Activated CD4-positive, alpha-beta T cell treated with anti-CD3 and anti-CD28 coated beads, Interleukin-2, amount 10 ng/mL, durations not matched to agents 24 days and 14 days (primary cell): Measurements from ENCODE around the gene AZIN2. TPM values are rescaled to one million over a fixed set of nuclear protein-coding genes. Genes with fewer than 3 reads are reported as not detected.
"Not testable (repeated sequence)": the region's sequence is repeated elsewhere in the genome, so short reads cannot be mapped to it uniquely, and the experiment has no call there.

Experiments
- DNase-seq: peaks from one replicate; pipeline ENCODE4 v3.0.0; 2022
- H3K27ac Mint-ChIP-seq: one replicate; pipeline ENCODE4 v1.8.0; 2022; ENCODE audit warnings: mild to moderate bottlenecking, mixed read lengths
- H3K27me3 Mint-ChIP-seq: one replicate; pipeline ENCODE4 v1.8.0; 2022; ENCODE audit warnings: mixed read lengths
- H3K36me3 Mint-ChIP-seq: one replicate; pipeline ENCODE4 v1.8.0; 2022; ENCODE audit warnings: low read depth, mild to moderate bottlenecking, mixed read lengths
- H3K4me1 Mint-ChIP-seq: one replicate; pipeline ENCODE4 v1.8.0; 2021; ENCODE audit warnings: mixed read lengths
- H3K4me3 Mint-ChIP-seq: one replicate; pipeline ENCODE4 v1.8.0; 2022; ENCODE audit warnings: mild to moderate bottlenecking, moderate library complexity, mixed read lengths
- H3K9me3 Mint-ChIP-seq: one replicate; pipeline ENCODE4 v1.8.0; 2021; ENCODE audit warnings: mixed read lengths
- intact Hi-C: fragments of 100-400 bp; cut with micrococcal nuclease; formaldehyde crosslinking; loops from one replicate; pipeline ENCODE4 v1.15.1; 2023
- total RNA-seq: library from RNA; stranded (reverse); gene quantifications from 2 replicates; pipeline ENCODE4 v1.2.3, GENCODE V29; 2022

AZIN2 gene
- total RNA-seq = 1.3 and 1.4 TPM in 2 replicates

GRCh38 chr1:33080885-33081553 lies at the start of gene AZIN2:
AZIN2 (plus strand) TSS chr1:33081153; CDS start chr1:33082250, 1,097 bp downstream.
- peaks cover 22% of the 10 kb centered on the region for H3K4me1 Mint-ChIP-seq
- no peaks in the 10 kb centered on the region for H3K9me3 Mint-ChIP-seq
- peaks cover 16% of the 10 kb centered on the region for H3K27me3 Mint-ChIP-seq
- H3K4me3 Mint-ChIP-seq = peak within 1 kb of the TSS; percentile 77
- H3K36me3 Mint-ChIP-seq = no peaks in the 10 kb centered on the region
- peak; percentile 99 for DNase-seq
- peak within 1 kb of the TSS; percentile 10 for H3K27ac Mint-ChIP-seq
- intact Hi-C loops = loop anchor here (2.0 kb wide), 1 partner anchor 46 kb away; no protein-coding TSS in a partner anchor

GRCh38 chr1:33031506-33031905 lies 49.4 kb upstream of the AZIN2 start:
- Mint-ChIP-seq H3K4me1 (peaks cover 64% of the 10 kb centered on the region), H3K9me3 (no peaks in the 10 kb centered on the region), H3K4me3 (no peak overlapping the region), H3K36me3 (peaks cover 70% of the 10 kb centered on the region), H3K27me3 (no peaks in the 10 kb centered on the region), H3K27ac (no peak overlapping the region)
- intact Hi-C loops = no loop called here
- no peak for DNase-seq

- Mint-ChIP-seq H3K27ac (no peak overlapping the region), H3K36me3 (peaks cover 73% of the 10 kb centered on the region), H3K27me3 (no peaks in the 10 kb centered on the region), H3K4me1 (peaks cover 68% of the 10 kb centered on the region), H3K9me3 (peaks cover 4% of the 10 kb centered on the region), H3K4me3 (peak overlapping the region; percentile 29)
- no peak for DNase-seq
- intact Hi-C loops = no loop called here
Measured at GRCh38 chr1:33032126-33032869, 48.7 kb upstream of the AZIN2 start.

GRCh38 chr1:33036051-33036525 lies 44.9 kb upstream of the AZIN2 start:
- Mint-ChIP-seq H3K27me3 (no peaks in the 10 kb centered on the region), H3K4me3 (peak overlapping the region; percentile 90), H3K4me1 (peaks cover 50% of the 10 kb centered on the region), H3K27ac (peak overlapping the region; percentile 94), H3K36me3 (peaks cover 45% of the 10 kb centered on the region), H3K9me3 (peaks cover 8% of the 10 kb centered on the region)
- intact Hi-C loops = loop anchor here (1.0 to 5.0 kb wide), 6 partner anchors 11 to 219 kb away; partner anchors contain the start of genes RNF19B, S100PBP and YARS1
- DNase-seq = peak; percentile 67

GRCh38 chr1:33036526-33037503 lies 44.1 kb upstream of the AZIN2 start, which contains the start of gene AK2:
AK2 (minus strand) TSS chr1:33036883; CDS start chr1:33036828, 55 bp downstream.
- Mint-ChIP-seq H3K27ac (peak within 1 kb of the TSS; percentile 94), H3K4me3 (peak within 1 kb of the TSS; percentile 90), H3K27me3 (no peaks in the 10 kb centered on the region), H3K4me1 (peaks cover 45% of the 10 kb centered on the region), H3K9me3 (peaks cover 8% of the 10 kb centered on the region), H3K36me3 (peaks cover 38% of the 10 kb centered on the region)
- peak; percentile 98 for DNase-seq
- intact Hi-C loops = loop anchor here (1.0 to 5.0 kb wide), 7 partner anchors 12 to 387 kb away; partner anchors contain the start of genes RNF19B, S100PBP, YARS1 and ZBTB8OS

- Mint-ChIP-seq H3K4me3 (no peak overlapping the region), H3K9me3 (peaks cover 8% of the 10 kb centered on the region), H3K4me1 (peaks cover 20% of the 10 kb centered on the region), H3K36me3 (peaks cover 17% of the 10 kb centered on the region), H3K27me3 (peaks cover 4% of the 10 kb centered on the region), H3K27ac (no peak overlapping the region)
- DNase-seq = no peak
- intact Hi-C loops = loop anchor here (5.0 kb wide), 1 partner anchor 223 kb away; the partner anchor contains the start of genes S100PBP and YARS1
Measured at GRCh38 chr1:33039840-33040239, 41.1 kb upstream of the AZIN2 start.

GRCh38 chr1:33041026-33041425 lies 39.9 kb upstream of the AZIN2 start:
- Mint-ChIP-seq H3K9me3 (peaks cover 8% of the 10 kb centered on the region), H3K27me3 (peaks cover 4% of the 10 kb centered on the region), H3K36me3 (peaks cover 11% of the 10 kb centered on the region), H3K4me3 (no peak overlapping the region), H3K4me1 (peaks cover 18% of the 10 kb centered on the region), H3K27ac (no peak overlapping the region)
- DNase-seq = no peak
- intact Hi-C loops = no loop called here

- no peak overlapping the region for H3K4me3 Mint-ChIP-seq
- no peaks in the 10 kb centered on the region for H3K36me3 Mint-ChIP-seq
- peaks cover 4% of the 10 kb centered on the region for H3K9me3 Mint-ChIP-seq
- intact Hi-C loops = no loop called here
- DNase-seq = no peak
- no peak overlapping the region for H3K27ac Mint-ChIP-seq
- H3K27me3 Mint-ChIP-seq = peaks cover 4% of the 10 kb centered on the region
- peaks cover 13% of the 10 kb centered on the region for H3K4me1 Mint-ChIP-seq
Measured at GRCh38 chr1:33042831-33043230, 38.1 kb upstream of the AZIN2 start.

GRCh38 chr1:33043267-33044092 lies 37.5 kb upstream of the AZIN2 start:
- intact Hi-C loops = no loop called here
- H3K27ac Mint-ChIP-seq = no peak overlapping the region
- no peak for DNase-seq
- peaks cover 4% of the 10 kb centered on the region for H3K27me3 Mint-ChIP-seq
- H3K4me1 Mint-ChIP-seq = peaks cover 13% of the 10 kb centered on the region
- H3K9me3 Mint-ChIP-seq = peaks cover 1% of the 10 kb centered on the region
- no peak overlapping the region for H3K4me3 Mint-ChIP-seq
- H3K36me3 Mint-ChIP-seq = no peaks in the 10 kb centered on the region

GRCh38 chr1:33045246-33045645 lies 35.7 kb upstream of the AZIN2 start:
- H3K4me3 Mint-ChIP-seq = no peak overlapping the region
- intact Hi-C loops = no loop called here
- no peak overlapping the region for H3K27ac Mint-ChIP-seq
- H3K4me1 Mint-ChIP-seq = peaks cover 12% of the 10 kb centered on the region
- H3K9me3 Mint-ChIP-seq = no peaks in the 10 kb centered on the region
- DNase-seq = no peak
- no peaks in the 10 kb centered on the region for H3K36me3 Mint-ChIP-seq
- H3K27me3 Mint-ChIP-seq = peaks cover 4% of the 10 kb centered on the region

GRCh38 chr1:33045814-33046213 lies 35.1 kb upstream of the AZIN2 start:
- intact Hi-C loops = no loop called here
- peaks cover 5% of the 10 kb centered on the region for H3K27me3 Mint-ChIP-seq
- peak; percentile 59 for DNase-seq
- H3K27ac Mint-ChIP-seq = peak overlapping the region; percentile 35
- no peak overlapping the region for H3K4me3 Mint-ChIP-seq
- peaks cover 16% of the 10 kb centered on the region for H3K4me1 Mint-ChIP-seq
- no peaks in the 10 kb centered on the region for H3K9me3 Mint-ChIP-seq
- peaks cover 2% of the 10 kb centered on the region for H3K36me3 Mint-ChIP-seq

GRCh38 chr1:33046234-33046633 lies 34.7 kb upstream of the AZIN2 start:
- H3K9me3 Mint-ChIP-seq, H3K36me3 Mint-ChIP-seq, H3K4me3 Mint-ChIP-seq, intact Hi-C loops, DNase-seq, H3K27me3 Mint-ChIP-seq: not testable (repeated sequence)
- peaks cover 16% of the 10 kb centered on the region for H3K4me1 Mint-ChIP-seq
- peak overlapping the region; percentile 35 for H3K27ac Mint-ChIP-seq
